MCF 10A (cell line): Measurements from ENCODE around the gene ACE2. TPM values are rescaled to one million over a fixed set of nuclear protein-coding genes. Genes with fewer than 3 reads are reported as not detected.
A peak's percentile ranks its signal among the peaks of the same experiment; 100 is the strongest.

ENCODE experiments used
- BruUV-seq: library from RNA; stranded (reverse); fragments of 400-500 nt; replicated peaks from 2 replicates; lab custom pipeline; 2021; lab: Mats Ljungman, UMichigan
- CTCF ChIA-PET: fragments of 300-600 bp; sonication (Branson Sonifier 250); formaldehyde crosslinking; extraction: SDS; loops from one replicate; lab custom pipeline; 2021; ENCODE audit warnings: antibody characterized with exemption, inconsistent platforms; lab: Yijun Ruan, JAX
- POLR2A ChIA-PET: fragments of 300-600, 350-650 bp; sonication (Branson Sonifier 250); formaldehyde crosslinking; extraction: SDS; loops from one replicate; lab custom pipeline; 2020; ENCODE audit warnings: antibody characterized with exemption, inconsistent platforms; lab: Yijun Ruan, JAX
- DNase-seq: peaks from one replicate; pipeline ENCODE4 v3.0.0-alpha.2; 2018; ENCODE audit not compliant: unreplicated experiment
- H3K27ac Mint-ChIP-seq: one replicate; pipeline ENCODE4 v1.8.0; 2022; ENCODE audit warnings: mild to moderate bottlenecking, low read depth, mixed read lengths; ENCODE audit not compliant: unreplicated experiment
- H3K27me3 Mint-ChIP-seq: one replicate; pipeline ENCODE4 v1.8.0; 2022; ENCODE audit warnings: mixed read lengths; ENCODE audit not compliant: insufficient read depth, unreplicated experiment
- H3K36me3 Mint-ChIP-seq: one replicate; pipeline ENCODE4 v1.8.0; 2022; ENCODE audit warnings: mild to moderate bottlenecking, moderate library complexity, mixed read lengths; ENCODE audit not compliant: insufficient read depth, unreplicated experiment
- H3K4me1 Mint-ChIP-seq: one replicate; pipeline ENCODE4 v1.8.0; 2022; ENCODE audit warnings: mixed read lengths; ENCODE audit not compliant: insufficient read depth, unreplicated experiment
- H3K4me3 Mint-ChIP-seq: one replicate; pipeline ENCODE4 v1.8.0; 2022; ENCODE audit warnings: mild to moderate bottlenecking, moderate library complexity, mixed read lengths; ENCODE audit not compliant: unreplicated experiment
- H3K9me3 Mint-ChIP-seq: one replicate; pipeline ENCODE4 v1.8.0; 2022; ENCODE audit warnings: mixed read lengths; ENCODE audit not compliant: unreplicated experiment
- CTCF ChIP-seq: fragments of 200-600 bp; IDR thresholded peaks from one replicate; pipeline ENCODE4 v1.8.0; 2022; ENCODE audit warnings: antibody characterized with exemption, mild to moderate bottlenecking; ENCODE audit not compliant: unreplicated experiment
- intact Hi-C: fragments of 100-400 bp; cut with micrococcal nuclease; formaldehyde crosslinking; loops from 2 replicates; pipeline ENCODE4 v1.14.1; 2022
- total RNA-seq: library from RNA; stranded (reverse); gene quantifications from 2 replicates; pipeline ENCODE4 v1.2.3, GENCODE V29; 2022

Gene ACE2
- total RNA-seq, 1 experiment from 2014 or later, result not detected

- no peaks in the 10 kb centered on the region for H3K9me3 Mint-ChIP-seq
- H3K4me3 Mint-ChIP-seq, result no peak overlapping the region
- CTCF ChIA-PET, result interaction anchor here (0.6 kb wide), 1 partner anchor 170 kb away, joined by 3 read pairs; no protein-coding TSS in a partner anchor
- POLR2A ChIA-PET, result no interaction called here
- BruUV-seq, result no TSS peak
- no peak for TF ChIP-seq CTCF
- intact Hi-C loops, result no loop called here
- no peak overlapping the region for H3K27ac Mint-ChIP-seq
- peaks cover 16% of the 10 kb centered on the region for H3K27me3 Mint-ChIP-seq
- DNase-seq, result no peak
- H3K4me1 Mint-ChIP-seq, result peaks cover 5% of the 10 kb centered on the region
- H3K36me3 Mint-ChIP-seq, result no peaks in the 10 kb centered on the region
Measured at GRCh38 chrX:15623054-15623453, 22.3 kb upstream of the ACE2 start.

- ChIA-PET POLR2A (interaction anchor here (0.7 to 1.5 kb wide), 7 partner anchors 10 to 118 kb away, joined by 3 to 5 read pairs (median 4); partner anchors contain the start of gene CA5B), CTCF (interaction anchor here (0.5 to 1.1 kb wide), 2 partner anchors 13 to 23 kb away, joined by 3 to 4 read pairs; no protein-coding TSS in a partner anchor)
- Mint-ChIP-seq H3K36me3 (no peaks in the 10 kb centered on the region), H3K27me3 (peaks cover 22% of the 10 kb centered on the region), H3K27ac (no peak overlapping the region), H3K4me3 (no peak overlapping the region), H3K4me1 (peaks cover 5% of the 10 kb centered on the region), H3K9me3 (no peaks in the 10 kb centered on the region)
- BruUV-seq, result no TSS peak
- intact Hi-C loops, result no loop called here
- no peak for TF ChIP-seq CTCF
- DNase-seq, result peak; percentile 89
Measured at GRCh38 chrX:15619053-15619755, 18.4 kb upstream of the ACE2 start.

GRCh38 chrX:15617111-15617510 is 16.4 kb upstream of the ACE2 start:
- TF ChIP-seq CTCF, result no peak
- Mint-ChIP-seq H3K9me3 (no peaks in the 10 kb centered on the region), H3K36me3 (no peaks in the 10 kb centered on the region), H3K4me1 (peaks cover 5% of the 10 kb centered on the region), H3K27ac (no peak overlapping the region), H3K27me3 (peaks cover 14% of the 10 kb centered on the region), H3K4me3 (no peak overlapping the region)
- no TSS peak for BruUV-seq
- POLR2A ChIA-PET, result no interaction called here
- CTCF ChIA-PET, result interaction anchor here (0.6 kb wide), 1 partner anchor 584 kb away, joined by 6 read pairs; no protein-coding TSS in a partner anchor
- intact Hi-C loops, result no loop called here
- peak; percentile 16 for DNase-seq

GRCh38 chrX:15616531-15616930 is 15.8 kb upstream of the ACE2 start:
- peaks cover 5% of the 10 kb centered on the region for H3K4me1 Mint-ChIP-seq
- intact Hi-C loops, result no loop called here
- POLR2A ChIA-PET, result no interaction called here
- no peaks in the 10 kb centered on the region for H3K36me3 Mint-ChIP-seq
- H3K27ac Mint-ChIP-seq, result no peak overlapping the region
- H3K27me3 Mint-ChIP-seq, result peaks cover 14% of the 10 kb centered on the region
- no peaks in the 10 kb centered on the region for H3K9me3 Mint-ChIP-seq
- no peak overlapping the region for H3K4me3 Mint-ChIP-seq
- no TSS peak for BruUV-seq
- CTCF ChIA-PET, result interaction anchor here (0.5 to 0.7 kb wide), 2 partner anchors 116 to 1094 kb away, joined by 3 read pairs; no protein-coding TSS in a partner anchor
- DNase-seq, result peak; percentile 3
- no peak for TF ChIP-seq CTCF
